H9 (cell line): ENCODE measurements around the gene TET3. TPM values are rescaled to one million over a fixed set of nuclear protein-coding genes. Genes with fewer than 3 reads are reported as not detected.

Experiments used
- DNase-seq: peaks from one replicate; pipeline ENCODE4 v3.0.0-alpha.2; 2017
- H2AFZ ChIP-seq: one replicate; pipeline ENCODE4 v1.6.1; 2013; ENCODE audit warnings: mild to moderate bottlenecking, low read length, control low read depth, moderate library complexity
- H2AK5ac ChIP-seq: 2 replicates; pipeline ENCODE4 v1.6.1; 2013; ENCODE audit warnings: low read length, control low read depth, mixed read lengths; ENCODE audit not compliant: insufficient read length
- H2BK120ac ChIP-seq: one replicate; pipeline ENCODE4 v1.6.1; 2013; ENCODE audit warnings: low read depth, mild to moderate bottlenecking, low read length, control low read depth, inconsistent platforms; ENCODE audit not compliant: poor library complexity, severe bottlenecking
- H2BK12ac ChIP-seq: 2 replicates; pipeline ENCODE4 v1.6.1; 2013; ENCODE audit warnings: low read length, control low read depth, mixed read lengths, low read depth; ENCODE audit not compliant: insufficient read length
- H2BK15ac ChIP-seq: 2 replicates; pipeline ENCODE4 v1.6.1; 2013; ENCODE audit warnings: low read depth, low read length, control low read depth
- H2BK20ac ChIP-seq: one replicate; pipeline ENCODE4 v1.6.1; 2013; ENCODE audit warnings: low read depth, mild to moderate bottlenecking, low read length, control low read depth, inconsistent platforms; ENCODE audit not compliant: poor library complexity, severe bottlenecking
- H2BK5ac ChIP-seq: 2 replicates; pipeline ENCODE4 v1.6.1; 2013; ENCODE audit warnings: low read length, control low read depth, mixed read lengths; ENCODE audit not compliant: insufficient read length
- H3K14ac ChIP-seq: 2 replicates; pipeline ENCODE4 v1.6.1; 2013; ENCODE audit warnings: low read length, control low read depth; ENCODE audit not compliant: insufficient read depth
- H3K18ac ChIP-seq: 2 replicates; pipeline ENCODE4 v1.6.1; 2013; ENCODE audit warnings: low read depth, mild to moderate bottlenecking, mixed read lengths, low read length, control low read depth; ENCODE audit not compliant: insufficient read length
- H3K23ac ChIP-seq: 2 replicates; pipeline ENCODE4 v1.6.1; 2013; ENCODE audit warnings: low read length, control low read depth, mixed read lengths, low read depth; ENCODE audit not compliant: insufficient read length
- H3K23me2 ChIP-seq: 2 replicates; pipeline ENCODE4 v1.6.1; 2013; ENCODE audit warnings: low read depth, mild to moderate bottlenecking, mixed read lengths, low read length, control low read depth; ENCODE audit not compliant: insufficient read length, poor library complexity, severe bottlenecking
- H3K27ac ChIP-seq: 2 replicates; pipeline ENCODE4 v1.5.1; 2013; ENCODE audit warnings: low read length, control low read depth, mixed read lengths, low read depth; ENCODE audit not compliant: insufficient read length
- H3K27me3 ChIP-seq: 2 replicates; pipeline ENCODE4 v1.6.1; 2013; ENCODE audit warnings: low read length, control low read depth, inconsistent platforms; ENCODE audit not compliant: insufficient read depth
- H3K4ac ChIP-seq: 2 replicates; pipeline ENCODE4 v1.6.1; 2013; ENCODE audit warnings: low read depth, mild to moderate bottlenecking, control low read depth, inconsistent platforms, low read length, moderate library complexity
- H3K4me1 ChIP-seq: 2 replicates; pipeline ENCODE4 v1.6.1; 2013; ENCODE audit warnings: low read length, control low read depth, inconsistent platforms; ENCODE audit not compliant: insufficient read depth
- H3K4me2 ChIP-seq: 2 replicates; pipeline ENCODE4 v1.6.1; 2013; ENCODE audit warnings: low read length, control low read depth, mixed read lengths; ENCODE audit not compliant: insufficient read length, insufficient read depth
- H3K56ac ChIP-seq: 2 replicates; pipeline ENCODE4 v1.6.1; 2013; ENCODE audit warnings: low read depth, mild to moderate bottlenecking, mixed read lengths, low read length, control low read depth; ENCODE audit not compliant: insufficient read length
- H3K79me1 ChIP-seq: 2 replicates; pipeline ENCODE4 v1.6.1; 2013; ENCODE audit warnings: low read depth, mild to moderate bottlenecking, moderate library complexity, low read length, control low read depth, inconsistent platforms; ENCODE audit not compliant: insufficient read depth, poor library complexity, severe bottlenecking
- H3K79me2 ChIP-seq: 2 replicates; pipeline ENCODE4 v1.6.1; 2013; ENCODE audit warnings: low read length, control low read depth, inconsistent platforms; ENCODE audit not compliant: insufficient read depth
- H3K9ac ChIP-seq: 2 replicates; pipeline ENCODE4 v1.6.1; 2013; ENCODE audit warnings: low read length, control low read depth, mixed read lengths; ENCODE audit not compliant: insufficient read length; ENCODE audit errors: extremely low read depth
- H3K9me3 ChIP-seq: one replicate; pipeline ENCODE4 v1.6.1; 2013; ENCODE audit warnings: low read depth, low read length, inconsistent platforms; ENCODE audit not compliant: control insufficient read depth
- H3T11ph ChIP-seq: one replicate; pipeline ENCODE4 v1.6.1; 2013; ENCODE audit warnings: mild to moderate bottlenecking, low read length, control low read depth, inconsistent platforms
- H4K20me1 ChIP-seq: one replicate; pipeline ENCODE4 v1.6.1; 2013; ENCODE audit not compliant: control insufficient read depth, insufficient read length, insufficient read depth
- H4K5ac ChIP-seq: 2 replicates; pipeline ENCODE4 v1.6.1; 2013; ENCODE audit warnings: low read depth, mild to moderate bottlenecking, mixed read lengths, low read length, control low read depth; ENCODE audit not compliant: insufficient read length
- H4K8ac ChIP-seq: replicated peaks from 2 replicates; pipeline ENCODE4 v1.6.1; 2013; ENCODE audit warnings: low read length, control low read depth, mixed read lengths, low read depth; ENCODE audit not compliant: insufficient read length
- H4K91ac ChIP-seq: 2 replicates; pipeline ENCODE4 v1.6.1; 2013; ENCODE audit warnings: low read depth, mild to moderate bottlenecking, moderate library complexity, mixed read lengths, low read length, control low read depth; ENCODE audit not compliant: insufficient read length
- H3K27ac Mint-ChIP-seq, 3 experiments: 2 replicates in 2 of 3; 3 replicates in 1 of 3; pipeline ENCODE4 v1.8.0; 2020 to 2021; ENCODE audit warnings: mixed read lengths in 3 of 3, mild to moderate bottlenecking in 1 of 3, moderate library complexity in 1 of 3
- H3K27me3 Mint-ChIP-seq: 2 replicates; pipeline ENCODE4 v1.8.0; 2021; ENCODE audit warnings: low read depth, mild to moderate bottlenecking, moderate library complexity, mixed read lengths
- H3K36me3 Mint-ChIP-seq, 3 experiments: 2 replicates in 2 of 3; 3 replicates in 1 of 3; pipeline ENCODE4 v1.8.0; 2020 to 2021; ENCODE audit warnings: low read depth in 3 of 3, mixed read lengths in 3 of 3; ENCODE audit not compliant: insufficient read depth in 1 of 3
- H3K4me1 Mint-ChIP-seq, 2 experiments: 2 replicates each; pipeline ENCODE4 v1.8.0; 2020; ENCODE audit warnings: mixed read lengths in 2 of 2
- H3K4me3 Mint-ChIP-seq, 2 experiments: 2 replicates in 1 of 2; 3 replicates in 1 of 2; pipeline ENCODE4 v1.8.0; 2020 to 2021; ENCODE audit warnings: mild to moderate bottlenecking in 2 of 2, mixed read lengths in 2 of 2, moderate library complexity in 1 of 2
- H3K9me3 Mint-ChIP-seq, 2 experiments: 2 replicates in 1 of 2; 3 replicates in 1 of 2; pipeline ENCODE4 v1.8.0; 2020; ENCODE audit warnings: mild to moderate bottlenecking in 2 of 2, mixed read lengths in 2 of 2, moderate library complexity in 1 of 2
- CTCF ChIP-seq: fragments of 200-600 bp; sonication (generic); conservative IDR thresholded peaks from 3 replicates; pipeline ENCODE4 v1.8.0; 2021; ENCODE audit warnings: antibody characterized with exemption, mild to moderate bottlenecking
- WGBS: extraction: QIAGEN DNeasy Blood & Tissue Kit; methylation state at CpG from one replicate; pipeline ENCODE4 v1.1.7; 2013; ENCODE audit warnings: missing lambda C conversion rate, low lambda C conversion rate, mixed read lengths; ENCODE audit not compliant: insufficient read length; ENCODE audit errors: extremely low coverage; 5-methylcytosine and 5-hydroxymethylcytosine counted together
- total RNA-seq: library from RNA; stranded (reverse); gene quantifications from 2 replicates; pipeline ENCODE4 v1.2.1, GENCODE V29; 2021

TET3 gene
- total RNA-seq, 1 experiment from 2014 or later = 24.7 TPM

- H3K36me3 Mint-ChIP-seq = peaks cover 4 to 9% (median 7%) of the 10 kb centered on the region in 3 experiments; a peak in 6 of 7 replicates
- Histone ChIP-seq H3K4ac (no peak overlapping the region), H3K79me2 (peaks cover 7% of the 10 kb centered on the region; the same call in 1 of the 2 replicates), H3K4me2 (no peak overlapping the region), H4K5ac (no peak overlapping the region), H4K91ac (no peak overlapping the region), H3K4me1 (peaks cover 3% of the 10 kb centered on the region; the same call in 1 of the 2 replicates), H2AFZ (no peak overlapping the region), H3K14ac (no peak overlapping the region), H4K20me1 (no peaks in the 10 kb centered on the region), H3K23ac (no peak overlapping the region), H3T11ph (no peak overlapping the region), H3K27me3 (no peaks in the 10 kb centered on the region), H2AK5ac (no peak overlapping the region), H4K8ac (no peak overlapping the region), H3K79me1 (no peaks in the 10 kb centered on the region), H3K23me2 (no peaks in the 10 kb centered on the region), H3K9me3 (no peaks in the 10 kb centered on the region), H2BK20ac (no peak overlapping the region), H3K56ac (no peak overlapping the region), H3K9ac (no peak overlapping the region), H2BK120ac (no peak overlapping the region), H2BK5ac (no peak overlapping the region), H2BK12ac (no peak overlapping the region), H3K27ac (no peak overlapping the region), H2BK15ac (no peak overlapping the region), H3K18ac (no peak overlapping the region)
- no peak overlapping the region for H3K4me3 Mint-ChIP-seq
- peak overlapping the region in 1 of 3 experiments; percentile 54; a peak in 1 of 7 replicates for H3K27ac Mint-ChIP-seq
- H3K9me3 Mint-ChIP-seq = no peaks in the 10 kb centered on the region
- TF ChIP-seq CTCF = peak; percentile 28; the same call in 2 of the 3 replicates
- H3K27me3 Mint-ChIP-seq = peaks cover 8% of the 10 kb centered on the region
- peaks cover 45 to 50% of the 10 kb centered on the region in 2 experiments for H3K4me1 Mint-ChIP-seq
- DNase-seq = no peak
- WGBS = no CpG with 5 or more reads among the region's 5 CpGs
Observed at GRCh38 chr2:73995810-73996209, 11.1 kb downstream of the TET3 start.
